Activated CD8-positive, alpha-beta memory T cell treated with anti-CD3 and anti-CD28 coated beads, Interleukin-2, amount 50 U/mL, for 24 hours (primary cell): ENCODE results near the gene CALN1.
"Not testable (repeated sequence)": the region's sequence is repeated elsewhere in the genome, so short reads cannot be mapped to it uniquely, and the experiment has no call there.

ENCODE experiments used
- DNase-seq: peaks from one replicate; pipeline ENCODE4 v3.0.0-alpha.2; 2020; ENCODE audit errors: extremely low read depth

CALN1 gene

GRCh38 chr7:72267291-72267800 is 144.8 kb downstream of the CALN1 start:
- DNase-seq = no peak

GRCh38 chr7:72266771-72267170 is 145.4 kb downstream of the CALN1 start:
- DNase-seq = no peak

GRCh38 chr7:72265071-72265904 is 146.8 kb downstream of the CALN1 start:
- DNase-seq = no peak

- no peak for DNase-seq
Measured at GRCh38 chr7:72260406-72260805, 151.7 kb downstream of the CALN1 start.

GRCh38 chr7:72258074-72258473 is 154.1 kb downstream of the CALN1 start:
- no peak for DNase-seq

GRCh38 chr7:72254455-72254854 is 157.7 kb downstream of the CALN1 start:
- no peak for DNase-seq

GRCh38 chr7:72249106-72249505 is 163.0 kb downstream of the CALN1 start:
- no peak for DNase-seq

- DNase-seq = no peak
Measured at GRCh38 chr7:72244826-72245398, 167.2 kb downstream of the CALN1 start.

GRCh38 chr7:72243329-72243728 is 168.8 kb downstream of the CALN1 start:
- no peak for DNase-seq

- no peak for DNase-seq
Measured at GRCh38 chr7:72235351-72235750, 176.8 kb downstream of the CALN1 start.

GRCh38 chr7:72234086-72234485 is 178.1 kb downstream of the CALN1 start:
- no peak for DNase-seq

GRCh38 chr7:72230281-72230680 is 181.9 kb downstream of the CALN1 start:
- DNase-seq = no peak

GRCh38 chr7:72223351-72223750 is 188.8 kb downstream of the CALN1 start:
- no peak for DNase-seq

GRCh38 chr7:72222136-72222535 is 190.0 kb downstream of the CALN1 start:
- DNase-seq = no peak

GRCh38 chr7:72219500-72219899 is 192.6 kb downstream of the CALN1 start:
- no peak for DNase-seq

- no peak for DNase-seq
Measured at GRCh38 chr7:72217151-72217550, 195.0 kb downstream of the CALN1 start.

- DNase-seq = no peak
Measured at GRCh38 chr7:72213769-72214168, 198.4 kb downstream of the CALN1 start.

GRCh38 chr7:72213081-72213480 is 199.1 kb downstream of the CALN1 start:
- DNase-seq = no peak

- DNase-seq = no peak
Measured at GRCh38 chr7:72211175-72211574, 201.0 kb downstream of the CALN1 start.

- not testable (repeated sequence) for DNase-seq
Measured at GRCh38 chr7:72209006-72209405, 203.1 kb downstream of the CALN1 start.

GRCh38 chr7:72196176-72196575 is 216.0 kb downstream of the CALN1 start:
- DNase-seq = no peak

GRCh38 chr7:72190919-72191318 is 221.2 kb downstream of the CALN1 start:
- no peak for DNase-seq

- no peak for DNase-seq
Measured at GRCh38 chr7:72190146-72190545, 222.0 kb downstream of the CALN1 start.
